ENCODE measurements around the gene ACBD4.
A peak's percentile ranks its signal among the peaks of the same experiment; 100 is the strongest.

Gene ACBD4

GRCh38 chr17:45161288-45162024 lies 26.0 kb downstream of the ACBD4 start, which contains the start of gene HEXIM2:
TSS of gene HEXIM2 (plus strand) at chr17:45161875. CDS start at chr17:45162794, 919 bp downstream.
- peak within 1 kb of the TSS; percentile 97 for H3K4me3 ChIP-seq (ENCODE audit: low read depth, low read length)
- no peaks in the 10 kb centered on the region for H3K9me3 ChIP-seq (ENCODE audit: control insufficient read depth, insufficient read depth, low read depth, low read length)
- ChIA-PET POLR2A (interaction anchor here (0.6 to 9.4 kb wide), 27 partner anchors 10 to 604 kb away, joined by 3 to 700 read pairs (median 4); partner anchors contain the start of genes ACBD4, C1QL1, EFTUD2 and FZD2), CTCF (interaction anchor here (0.6 to 8.9 kb wide), 13 partner anchors 10 to 224 kb away, joined by 3 to 113 read pairs (median 4); partner anchors contain the start of genes ACBD4 and HEXIM1)
- peak within 1 kb of the TSS; percentile 92 for H3K27ac ChIP-seq (ENCODE audit: extremely low read depth, low read depth, low read length)
- H3K36me3 ChIP-seq (ENCODE audit: control insufficient read depth in 2 of 2, insufficient read depth in 1 of 2, low read length in 2 of 2), result peaks cover 5 to 9% of the 10 kb centered on the region in 2 experiments; a peak in 2 of 3 replicates
- H3K4me1 ChIP-seq (ENCODE audit: control insufficient read depth, insufficient read depth, low read length), result peaks cover 15% of the 10 kb centered on the region
- peak; percentile 95 for TF ChIP-seq ZNF660 (tag by site-specific recombination; IDR thresholded peaks at IDR 0.05)
- TF ChIP-seq INSM2 (tag by site-specific recombination; IDR thresholded peaks at IDR 0.05), result peak; percentile 84; the same call in 1 of the 2 replicates
- TF ChIP-seq ZNF433 (tag by site-specific recombination; IDR thresholded peaks at IDR 0.05; ENCODE audit: low read depth), result no peak
- peak; percentile 94 for TF ChIP-seq ZNF629 (tag by site-specific recombination; IDR thresholded peaks at IDR 0.05)
- no peak for TF ChIP-seq ZNF837 (tag by site-specific recombination; IDR thresholded peaks at IDR 0.05)
- peak; percentile 57; the same call in 1 of the 2 replicates for TF ChIP-seq ZNF223 (tag by site-specific recombination; IDR thresholded peaks at IDR 0.05)
- TF ChIP-seq ZNF354C (tag by site-specific recombination; IDR thresholded peaks at IDR 0.05; ENCODE audit: borderline replicate concordance, low read depth), result no peak
- TF ChIP-seq ZNF548 (tag by site-specific recombination; IDR thresholded peaks at IDR 0.05), result peak; percentile 24; the same call in 1 of the 2 replicates
- TF ChIP-seq ZSCAN30 (tag by site-specific recombination; IDR thresholded peaks at IDR 0.05), result peak; percentile 96
- peak; percentile 74; the same call in 1 of the 2 replicates for TF ChIP-seq ZNF645 (tag by site-specific recombination; IDR thresholded peaks at IDR 0.05)
- peak; percentile 96 for TF ChIP-seq KLF17 (tag by site-specific recombination; IDR thresholded peaks at IDR 0.05)
- TF ChIP-seq ZNF311 (tag by site-specific recombination; IDR thresholded peaks at IDR 0.05; ENCODE audit: borderline replicate concordance), result no peak
- no peak for TF ChIP-seq ZNF266 (tag by site-specific recombination; IDR thresholded peaks at IDR 0.05; ENCODE audit: low read depth)
- TF ChIP-seq HIC1 (tag by site-specific recombination; IDR thresholded peaks at IDR 0.05), result no peak
- peak; percentile 91 for TF ChIP-seq GLIS2 (tag by site-specific recombination; IDR thresholded peaks at IDR 0.05)
- TF ChIP-seq ZNF202 (tag by site-specific recombination; IDR thresholded peaks at IDR 0.05; ENCODE audit: borderline replicate concordance), result no peak
- TF ChIP-seq ZNF121 (tag by site-specific recombination; IDR thresholded peaks at IDR 0.05), result peak; percentile 63
- no peak for TF ChIP-seq ZNF791 (tag by site-specific recombination; IDR thresholded peaks at IDR 0.05)
- TF ChIP-seq ZSCAN16 (tag by site-specific recombination; IDR thresholded peaks at IDR 0.05), result peak; percentile 68; the same call in 1 of the 2 replicates
- TF ChIP-seq ZNF394 (tag by site-specific recombination; IDR thresholded peaks at IDR 0.05; ENCODE audit: borderline replicate concordance), result peak; percentile 81
- TF ChIP-seq ZNF529 (tag by site-specific recombination; IDR thresholded peaks at IDR 0.05; ENCODE audit: insufficient replicate concordance), result no peak
- TF ChIP-seq ZNF747 (tag by site-specific recombination; IDR thresholded peaks at IDR 0.05), result peak; percentile 55; the same call in 1 of the 2 replicates
- peak; percentile 91 for TF ChIP-seq ZIC2 (tag by site-specific recombination; IDR thresholded peaks at IDR 0.05)
- no peak for TF ChIP-seq ZNF596 (tag by site-specific recombination; IDR thresholded peaks at IDR 0.05)
- peak; percentile 83; the same call in 1 of the 2 replicates for TF ChIP-seq ZNF561 (tag by site-specific recombination; IDR thresholded peaks at IDR 0.05; ENCODE audit: borderline replicate concordance)
- peak; percentile 93 for TF ChIP-seq ZEB2 (tag by site-specific recombination; IDR thresholded peaks at IDR 0.05)
- no peak for TF ChIP-seq ZNF544 (tag by site-specific recombination; IDR thresholded peaks at IDR 0.05)
- TF ChIP-seq GLIS1 (tag by site-specific recombination; IDR thresholded peaks at IDR 0.05), result no peak; the same call in 1 of the 2 replicates
- TF ChIP-seq ZNF76 (tag by site-specific recombination; IDR thresholded peaks at IDR 0.05; ENCODE audit: borderline replicate concordance, low read depth), result peak; percentile 94
- peak; percentile 97 for TF ChIP-seq ZNF501 (tag by site-specific recombination; IDR thresholded peaks at IDR 0.05)
- peak; percentile 69; the same call in 1 of the 2 replicates for TF ChIP-seq ZFP41 (tag by site-specific recombination; IDR thresholded peaks at IDR 0.05; ENCODE audit: borderline replicate concordance)
- no peak for TF ChIP-seq ZNF175 (tag by site-specific recombination; IDR thresholded peaks at IDR 0.05)
- no peak for TF ChIP-seq ZNF16 (tag by site-specific recombination; IDR thresholded peaks at IDR 0.05; ENCODE audit: low read depth)

All from HEK293 (cell line).